ENCODE data around the gene WDR1. TPM values are rescaled to one million over a fixed set of nuclear protein-coding genes. Genes with fewer than 3 reads are reported as not detected.
A peak's percentile ranks its signal among the peaks of the same experiment; 100 is the strongest.

WDR1 gene
- total RNA-seq, 1 experiment from 2014 or later, result 367 TPM

DNA sequence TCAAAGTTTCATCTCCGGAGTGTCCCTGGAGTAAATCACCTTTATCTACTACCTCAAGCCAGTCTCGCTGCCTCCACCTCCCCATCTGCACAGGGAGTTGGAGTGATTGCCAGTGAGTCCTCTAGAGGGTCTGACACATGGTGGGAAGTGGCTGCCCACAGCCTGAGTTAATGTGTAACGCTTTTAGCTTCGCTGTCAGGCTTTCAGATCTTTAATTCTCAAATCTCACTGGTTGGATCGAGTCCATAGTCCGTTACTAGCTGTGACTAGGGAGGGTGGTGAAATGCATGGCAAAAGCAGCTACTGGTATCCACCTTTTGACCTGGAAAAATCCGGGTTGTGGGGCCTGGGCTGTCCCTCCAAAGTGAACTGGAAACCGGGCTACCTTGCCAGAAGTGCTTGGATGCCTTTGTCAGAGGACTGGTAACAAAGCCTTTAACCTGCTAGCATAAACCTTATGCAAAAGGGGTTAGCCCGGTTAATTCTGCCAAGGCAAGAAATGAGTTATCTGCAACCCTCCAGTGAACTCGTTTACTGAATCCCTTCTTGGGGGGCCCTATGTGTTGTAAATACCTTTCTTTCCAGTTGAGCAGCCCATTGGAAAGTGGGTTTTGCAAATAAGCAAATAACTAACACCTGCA lies 5.1 kb upstream of the WDR1 start:
- Histone ChIP-seq H3K4ac (ENCODE audit: low read depth, low read length) (no peak overlapping the region), H3K56ac (ENCODE audit: insufficient read length, low read depth, low read length) (no peak overlapping the region), H3K27ac (ENCODE audit: insufficient read length, low read depth, low read length) (no peak overlapping the region), H4K20me1 (ENCODE audit: control insufficient read depth, insufficient read depth, insufficient read length) (no peaks in the 10 kb centered on the region), H3K79me1 (ENCODE audit: insufficient read depth, low read depth, low read length, poor library complexity, severe bottlenecking) (no peaks in the 10 kb centered on the region), H2BK15ac (ENCODE audit: low read depth, low read length) (no peak overlapping the region), H2BK5ac (ENCODE audit: insufficient read length, low read length) (no peak overlapping the region), H3K9me3 (ENCODE audit: control insufficient read depth, low read depth, low read length) (no peaks in the 10 kb centered on the region), H4K8ac (replicated peaks; ENCODE audit: insufficient read length, low read depth, low read length) (no peak overlapping the region), H3K23me2 (ENCODE audit: insufficient read length, low read depth, low read length, poor library complexity, severe bottlenecking) (peaks cover 9% of the 10 kb centered on the region), H4K5ac (ENCODE audit: insufficient read length, low read depth, low read length) (no peak overlapping the region), H3K23ac (ENCODE audit: insufficient read length, low read depth, low read length) (no peak overlapping the region), H2BK20ac (ENCODE audit: low read depth, low read length, poor library complexity, severe bottlenecking) (no peak overlapping the region), H3K27me3 (ENCODE audit: insufficient read depth, low read length) (no peaks in the 10 kb centered on the region), H2AK5ac (ENCODE audit: insufficient read length, low read length) (no peak overlapping the region), H3K4me2 (ENCODE audit: insufficient read depth, insufficient read length, low read length) (no peak overlapping the region), H3T11ph (ENCODE audit: low read length) (no peak overlapping the region), H3K79me2 (ENCODE audit: insufficient read depth, low read length) (no peaks in the 10 kb centered on the region), H3K18ac (ENCODE audit: insufficient read length, low read depth, low read length) (no peak overlapping the region), H2AFZ (ENCODE audit: low read length) (no peak overlapping the region), H3K9ac (ENCODE audit: extremely low read depth, insufficient read length, low read length) (no peak overlapping the region), H2BK12ac (ENCODE audit: insufficient read length, low read depth, low read length) (no peak overlapping the region), H3K14ac (ENCODE audit: insufficient read depth, low read length) (no peak overlapping the region), H2BK120ac (ENCODE audit: low read depth, low read length, poor library complexity, severe bottlenecking) (no peak overlapping the region), H3K4me1 (ENCODE audit: insufficient read depth, low read length) (peaks cover 5% of the 10 kb centered on the region; the same call in 1 of the 2 replicates), H4K91ac (ENCODE audit: insufficient read length, low read depth, low read length) (no peak overlapping the region)
- TF ChIP-seq CTCF (conservative IDR thresholded peaks at IDR 0.05), result no peak
- Mint-ChIP-seq H3K27ac (peak overlapping the region in 1 of 3 experiments; percentile 20; a peak in 1 of 7 replicates), H3K4me3 (no peak overlapping the region), H3K27me3 (ENCODE audit: low read depth) (peaks cover 2% of the 10 kb centered on the region; the same call in 1 of the 2 replicates), H3K9me3 (no peaks in the 10 kb centered on the region; a peak in 1 of 5 replicates), H3K36me3 (ENCODE audit: insufficient read depth in 1 of 3, low read depth in 3 of 3) (no peaks in the 10 kb centered on the region; a peak in 1 of 7 replicates), H3K4me1 (peaks cover 33 to 47% of the 10 kb centered on the region in 2 experiments)
- DNase-seq, result no peak
- no CpG with 5 or more reads among the region's 10 CpGs for WGBS (ENCODE audit: extremely low coverage, insufficient read length, low lambda C conversion rate)

Data from H9 (cell line).